HepG2 (cell line): ENCODE measurements around the gene COMMD9. TPM values are rescaled to one million over a fixed set of nuclear protein-coding genes. Genes with fewer than 3 reads are reported as not detected.

ENCODE experiments used
- AFF4 ChIP-seq: sonication (generic); formaldehyde crosslinking; IDR thresholded peaks from 2 replicates; pipeline ENCODE4 v1.4.0; 2020; ENCODE audit warnings: missing genetic modification reagents
- ATF4 ChIP-seq, 2 experiments: fragments of 450-650 bp in 1 of 2; sonication (generic) in 1 of 2; formaldehyde crosslinking; IDR thresholded peaks; 2 replicates each; pipeline versions ENCODE4 v1.5.0 to v1.8.0; 2020 to 2022; ENCODE audit warnings: mild to moderate bottlenecking in 1 of 2, missing genetic modification reagents in 1 of 2
- CSRNP1 ChIP-seq: sonication (generic); formaldehyde crosslinking; IDR thresholded peaks from 2 replicates; pipeline ENCODE4 v1.8.1; 2023; ENCODE audit warnings: mild to moderate bottlenecking, missing genetic modification reagents
- FIP1L1 ChIP-seq: fragments of 200-400 bp; formaldehyde crosslinking; IDR thresholded peaks from 2 replicates; pipeline ENCODE4 v1.6.1; 2018; ENCODE audit warnings: low read depth, mild to moderate bottlenecking, low read length, moderate library complexity, borderline replicate concordance; ENCODE audit not compliant: insufficient read depth
- FOXK1 ChIP-seq: sonication (generic); formaldehyde crosslinking; IDR thresholded peaks from 2 replicates; pipeline ENCODE4 v1.4.0; 2020; ENCODE audit warnings: low read depth, missing genetic modification reagents, borderline replicate concordance
- HDAC2 ChIP-seq: sonication (generic); formaldehyde crosslinking; IDR thresholded peaks from 2 replicates; pipeline ENCODE4 v1.4.0; 2020; ENCODE audit warnings: missing genetic modification reagents
- HOMEZ ChIP-seq: IDR thresholded peaks from 2 replicates; pipeline ENCODE4 v1.6.1; 2016; ENCODE audit warnings: low read depth
- NR3C1 ChIP-seq: sonication (generic); formaldehyde crosslinking; IDR thresholded peaks from 2 replicates; pipeline ENCODE4 v1.4.0; 2020; ENCODE audit warnings: missing genetic modification reagents
- RARG ChIP-seq: sonication (generic); formaldehyde crosslinking; IDR thresholded peaks from 2 replicates; pipeline ENCODE4 v1.4.0; 2020; ENCODE audit warnings: low read depth, mild to moderate bottlenecking, missing genetic modification reagents
- RFXANK ChIP-seq: IDR thresholded peaks from 2 replicates; pipeline ENCODE4 v1.6.1; 2016
- SIX1 ChIP-seq: sonication (generic); formaldehyde crosslinking; IDR thresholded peaks from 2 replicates; pipeline ENCODE4 v1.4.0; 2020; ENCODE audit warnings: missing genetic modification reagents, borderline replicate concordance
- SMYD3 ChIP-seq: sonication (generic); formaldehyde crosslinking; IDR thresholded peaks from 2 replicates; pipeline ENCODE4 v1.8.1; 2023; ENCODE audit warnings: mild to moderate bottlenecking, missing genetic modification reagents
- ZBTB46 ChIP-seq: sonication (generic); formaldehyde crosslinking; IDR thresholded peaks from 2 replicates; pipeline ENCODE4 v1.4.0; 2020; ENCODE audit warnings: mild to moderate bottlenecking, missing genetic modification reagents, borderline replicate concordance
- ZBTB7B ChIP-seq: sonication (generic); formaldehyde crosslinking; IDR thresholded peaks from 2 replicates; pipeline ENCODE4 v1.4.0; 2020; ENCODE audit warnings: missing genetic modification reagents
- ZNF12 ChIP-seq: sonication (generic); formaldehyde crosslinking; IDR thresholded peaks from 2 replicates; pipeline ENCODE4 v1.5.0; 2020; ENCODE audit warnings: missing genetic modification reagents
- ZNF576 ChIP-seq: sonication (generic); formaldehyde crosslinking; IDR thresholded peaks from 2 replicates; pipeline ENCODE4 v1.4.0; 2020; ENCODE audit warnings: mild to moderate bottlenecking, missing genetic modification reagents
- ZNF598 ChIP-seq: sonication (generic); formaldehyde crosslinking; IDR thresholded peaks from 2 replicates; pipeline ENCODE4 v1.5.1; 2020; ENCODE audit warnings: mild to moderate bottlenecking, missing genetic modification reagents, borderline replicate concordance
- ZNF605 ChIP-seq: sonication (generic); formaldehyde crosslinking; IDR thresholded peaks from 2 replicates; pipeline ENCODE4 v1.8.0; 2022; ENCODE audit warnings: mild to moderate bottlenecking, missing genetic modification reagents
- ZNF660 ChIP-seq: sonication (generic); formaldehyde crosslinking; IDR thresholded peaks from 2 replicates; pipeline ENCODE4 v1.5.1; 2020; ENCODE audit warnings: mild to moderate bottlenecking, low read depth, missing genetic modification reagents, borderline replicate concordance
- polyA plus RNA-seq, 8 experiments: library from polyadenylated mRNA; depleted of rRNA in 3 of 8; stranded (reverse) in 7 of 8; unstranded in 1 of 8; fragments of >200 nt; fragmentation: Illumina TruSeq in 4 of 8; extraction: Trizol in 4 of 8; gene quantifications; 2 replicates each; pipeline versions ENCODE4 v1.2.1 to v1.2.3, GENCODE V29; 2011 to 2016; ENCODE audit warnings: low read depth in 4 of 8, missing spikeins in 1 of 8, mixed read lengths in 1 of 8; ENCODE audit not compliant: insufficient read depth in 1 of 8
- total RNA-seq, 5 experiments: library from RNA; depleted of rRNA; stranded (reverse); fragments of >200 nt; fragmentation: Illumina TruSeq; extraction: Trizol; gene quantifications; 2 replicates each; pipeline ENCODE4 v1.2.3, GENCODE V29; 2016; ENCODE audit warnings: low read depth in 1 of 5

The COMMD9 gene
- total and polyA plus RNA-seq, 2 of the 13 experiments (the other 11 are each of a cell fraction or from before 2014, with no cell fraction given), result 47.3 to 76.7 TPM

GRCh38 chr11:36289226-36289852, at the start of gene COMMD9 (continued):
- TF ChIP-seq ZNF605 (CRISPR knock-in tag) (peak; percentile 54), RFXANK (CRISPR knock-in tag) (no peak), CSRNP1 (CRISPR knock-in tag) (no peak), ZBTB7B (CRISPR knock-in tag) (no peak), SMYD3 (CRISPR knock-in tag) (no peak), SIX1 (no peak), ZNF598 (CRISPR knock-in tag) (peak; percentile 55; the same call in 1 of the 2 replicates), HOMEZ (CRISPR knock-in tag) (0 out of 2 replicates have a peak, but pooled peaks have one; percentile 56), ATF4 (CRISPR knock-in tag; IDR thresholded peaks at IDR 0.05) (0 out of 4 replicates have a peak, but pooled peaks of 1 of the 2 experiments have one; percentile 23), ZNF576 (no peak), FOXK1 (CRISPR knock-in tag) (peak; percentile 91; the same call in 1 of the 2 replicates), NR3C1 (CRISPR knock-in tag) (no peak), AFF4 (no peak), ZBTB46 (CRISPR knock-in tag) (no peak), ZNF660 (CRISPR knock-in tag) (no peak), ZNF12 (CRISPR knock-in tag) (0 out of 2 replicates have a peak, but pooled peaks have one; percentile 40), HDAC2 (CRISPR knock-in tag) (peak; percentile 94), FIP1L1 (no peak), RARG (CRISPR knock-in tag) (no peak)
